ENCODE data around the gene INPP4B. TPM values are rescaled to one million over a fixed set of nuclear protein-coding genes. Genes with fewer than 3 reads are reported as not detected.

Gene INPP4B
- polyA plus RNA-seq, 3 donors from 2014 or later, result 0.81 to 6.3 (median 6.2) TPM

GRCh38 chr4:142355421-142355930 is 490.6 kb downstream of the INPP4B start:
- H3K4me3 Mint-ChIP-seq, result peak overlapping the region; percentile 4 to 47 (median 25)

DNA sequence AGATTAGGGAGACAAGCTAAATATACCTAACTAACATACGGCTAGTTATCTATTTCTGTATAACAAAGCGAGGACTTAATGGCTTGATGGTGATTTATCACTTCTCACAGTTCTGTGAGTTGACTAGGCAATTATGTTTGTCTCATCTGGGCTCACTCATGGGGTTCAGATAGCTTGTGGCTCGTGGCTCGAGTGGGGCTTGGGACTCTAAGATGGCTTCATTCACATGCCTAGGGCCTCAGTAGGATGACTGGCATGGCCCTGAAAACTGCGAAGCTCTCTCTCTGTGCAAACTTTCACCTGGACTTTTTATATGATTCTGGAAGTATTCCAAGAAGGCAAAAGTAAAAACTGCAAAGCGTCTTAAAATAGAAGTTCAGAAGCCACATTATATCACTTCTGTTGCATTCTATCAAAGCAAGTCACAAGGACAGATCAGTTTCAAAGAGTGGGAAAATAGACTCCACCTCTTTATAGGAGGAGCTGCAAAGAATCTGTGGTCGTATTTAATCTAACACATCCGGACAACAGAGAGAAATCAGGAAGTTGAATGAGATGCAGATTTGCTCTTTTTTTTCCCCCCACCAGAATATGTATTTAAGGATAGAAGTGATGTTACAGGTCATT is 491.2 kb downstream of the INPP4B start:
- peaks cover 0 to 4% (median 0%) of the 10 kb centered on the region in 3 donors for H3K36me3 Mint-ChIP-seq
- H3K9me3 Mint-ChIP-seq, result no peaks in the 10 kb centered on the region
- H3K4me3 Mint-ChIP-seq, result peak overlapping the region; percentile 4 to 47 (median 25)
- H3K4me1 Mint-ChIP-seq, result peaks cover 32 to 41% of the 10 kb centered on the region in 2 donors
- DNase-seq, result peak in 2 of 3 donors; percentile 5 to 13
- H3K27ac Mint-ChIP-seq, result peak overlapping the region in 4 of 6 donors; percentile 2 to 59 (median 41)
- peaks cover 0 to 2% (median 0%) of the 10 kb centered on the region in 3 donors for H3K27me3 Mint-ChIP-seq (ENCODE audit: low read depth in 3 of 3)

More at GRCh38 chr4:142355421-142355930, 490.6 kb downstream of the INPP4B start:
- H3K4me1 Mint-ChIP-seq, result peaks cover 32 to 41% of the 10 kb centered on the region in 2 donors
- peak overlapping the region in 3 of 6 donors; percentile 5 to 69 (median 37) for H3K27ac Mint-ChIP-seq
- no peak for DNase-seq
- H3K36me3 Mint-ChIP-seq, result peaks cover 0 to 4% (median 0%) of the 10 kb centered on the region in 3 donors
- H3K27me3 Mint-ChIP-seq (ENCODE audit: low read depth in 3 of 3), result peaks cover 0 to 2% (median 0%) of the 10 kb centered on the region in 3 donors
- H3K9me3 Mint-ChIP-seq, result no peaks in the 10 kb centered on the region

DNA sequence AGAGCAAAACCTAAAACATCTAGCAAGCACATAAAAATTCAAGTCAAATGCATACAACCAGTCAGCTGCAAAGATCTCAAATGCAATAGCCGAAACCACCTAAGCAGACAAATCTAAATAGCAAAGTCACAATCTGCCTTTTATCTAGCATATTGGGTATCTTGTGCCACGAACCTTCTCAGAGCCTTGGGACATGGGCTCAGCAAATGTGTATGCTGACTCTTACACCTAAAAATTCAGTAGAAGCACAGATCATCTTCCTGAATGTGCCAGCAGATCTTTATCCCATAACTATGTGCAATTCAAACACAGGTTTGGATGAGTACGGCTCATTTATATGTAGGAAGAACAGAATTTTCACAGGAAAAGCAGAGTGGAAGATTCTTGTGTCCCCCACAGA is 492.1 kb downstream of the INPP4B start:
- no peak for DNase-seq
- H3K27ac Mint-ChIP-seq, result no peak overlapping the region
- H3K4me1 Mint-ChIP-seq, result peaks cover 32 to 41% of the 10 kb centered on the region in 2 donors
- H3K4me3 Mint-ChIP-seq, result no peak overlapping the region
- H3K9me3 Mint-ChIP-seq, result no peaks in the 10 kb centered on the region
- H3K27me3 Mint-ChIP-seq (ENCODE audit: low read depth in 3 of 3), result peaks cover 0 to 2% (median 0%) of the 10 kb centered on the region in 3 donors
- peaks cover 0 to 4% (median 0%) of the 10 kb centered on the region in 3 donors for H3K36me3 Mint-ChIP-seq

DNA sequence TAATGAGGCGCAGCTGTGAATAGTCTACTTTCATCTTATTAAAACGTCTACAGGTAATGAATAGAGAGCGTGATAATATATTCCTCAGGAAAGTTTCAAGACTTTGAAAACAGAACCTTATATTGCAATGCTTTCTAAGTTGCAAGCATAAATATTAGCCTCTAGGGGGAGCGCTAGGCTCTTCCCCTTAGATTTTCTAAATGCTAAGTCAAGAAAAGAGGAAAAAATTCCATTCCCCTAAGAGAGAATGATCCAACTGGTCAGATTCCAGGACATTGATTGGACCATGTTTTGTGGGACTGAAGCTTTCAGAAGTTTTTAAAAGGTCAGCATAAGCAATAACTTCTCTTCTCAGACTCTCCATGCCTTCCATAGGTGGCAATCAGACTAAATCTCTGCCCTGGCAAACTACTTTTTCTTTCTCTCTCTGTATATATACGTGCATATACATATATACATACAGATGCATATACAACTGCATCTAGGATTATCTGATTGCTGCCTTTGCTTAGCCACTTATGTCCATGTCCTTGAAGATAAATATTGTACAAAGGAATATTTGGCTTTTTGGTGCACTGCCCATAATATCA is 492.9 kb downstream of the INPP4B start:
- H3K27ac Mint-ChIP-seq, result no peak overlapping the region
- DNase-seq, result peak in 1 of 3 donors; percentile 10
- H3K36me3 Mint-ChIP-seq, result peaks cover 0 to 4% (median 0%) of the 10 kb centered on the region in 3 donors
- no peak overlapping the region for H3K4me3 Mint-ChIP-seq
- H3K9me3 Mint-ChIP-seq, result no peaks in the 10 kb centered on the region
- peaks cover 0 to 2% (median 0%) of the 10 kb centered on the region in 3 donors for H3K27me3 Mint-ChIP-seq (ENCODE audit: low read depth in 3 of 3)
- H3K4me1 Mint-ChIP-seq, result peaks cover 30 to 41% of the 10 kb centered on the region in 2 donors

- Mint-ChIP-seq H3K27ac (no peak overlapping the region), H3K9me3 (no peaks in the 10 kb centered on the region), H3K4me3 (no peak overlapping the region), H3K27me3 (ENCODE audit: low read depth in 3 of 3) (peaks cover 0 to 2% (median 0%) of the 10 kb centered on the region in 3 donors), H3K36me3 (peaks cover 0 to 4% (median 0%) of the 10 kb centered on the region in 3 donors), H3K4me1 (peaks cover 30 to 41% of the 10 kb centered on the region in 2 donors)
- DNase-seq, result no peak
Measured at GRCh38 chr4:142352712-142353111, 493.4 kb downstream of the INPP4B start.

- peaks cover 30 to 38% of the 10 kb centered on the region in 2 donors for H3K4me1 Mint-ChIP-seq
- no peak overlapping the region for H3K4me3 Mint-ChIP-seq
- H3K27ac Mint-ChIP-seq, result no peak overlapping the region
- peaks cover 0 to 2% (median 0%) of the 10 kb centered on the region in 3 donors for H3K27me3 Mint-ChIP-seq (ENCODE audit: low read depth in 3 of 3)
- H3K9me3 Mint-ChIP-seq, result no peaks in the 10 kb centered on the region
- DNase-seq, result no peak
- H3K36me3 Mint-ChIP-seq, result peaks cover 0 to 4% (median 0%) of the 10 kb centered on the region in 3 donors
Measured at GRCh38 chr4:142351958-142352357, 494.1 kb downstream of the INPP4B start.

DNA sequence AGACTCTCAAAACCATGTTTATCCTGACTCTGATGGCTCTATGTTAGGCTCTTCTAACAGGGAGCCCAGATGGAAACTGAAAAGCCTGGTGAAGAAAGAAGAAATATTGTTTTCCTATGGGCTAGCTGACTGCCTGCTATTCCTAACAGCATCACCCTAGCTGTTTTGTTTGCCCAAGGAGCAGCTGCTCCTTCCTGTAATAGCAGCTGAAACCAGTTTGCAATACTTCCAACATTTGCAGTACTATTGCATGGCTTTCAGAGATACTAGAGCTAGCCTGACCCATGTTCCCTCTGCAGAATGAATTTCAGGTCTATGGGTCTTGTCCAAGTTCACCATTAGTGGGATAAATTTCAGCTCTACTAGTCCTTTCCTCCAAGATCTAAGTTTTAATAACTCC is 495.2 kb downstream of the INPP4B start:
- Mint-ChIP-seq H3K27me3 (ENCODE audit: low read depth in 3 of 3) (peaks cover 0 to 2% (median 0%) of the 10 kb centered on the region in 3 donors), H3K4me3 (no peak overlapping the region), H3K27ac (no peak overlapping the region), H3K36me3 (peaks cover 0 to 1% (median 0%) of the 10 kb centered on the region in 3 donors), H3K4me1 (peaks cover 20 to 32% of the 10 kb centered on the region in 2 donors), H3K9me3 (no peaks in the 10 kb centered on the region)
- DNase-seq, result no peak

DNA sequence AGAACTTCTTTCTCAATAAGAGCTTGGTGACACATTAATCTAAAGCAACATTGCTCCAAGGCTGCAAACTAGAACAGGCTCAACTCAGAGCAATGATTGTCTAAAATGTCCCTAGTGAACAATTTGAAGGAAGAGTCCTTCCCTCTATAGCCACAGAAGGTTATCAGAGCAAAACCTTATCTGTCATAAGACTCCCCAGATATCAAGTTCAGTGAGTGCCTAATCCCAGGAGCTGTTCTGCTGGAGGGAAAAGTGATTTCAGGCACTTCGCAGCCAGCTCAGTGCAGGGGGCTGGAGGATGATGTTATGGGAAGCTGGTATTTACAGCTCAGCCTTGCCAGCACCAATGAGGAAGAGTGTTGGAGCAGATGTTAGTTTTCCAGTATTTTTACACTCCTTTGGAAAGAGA is 497.5 kb downstream of the INPP4B start:
- Mint-ChIP-seq H3K4me1 (peaks cover 4 to 12% of the 10 kb centered on the region in 2 donors), H3K27ac (no peak overlapping the region), H3K27me3 (ENCODE audit: low read depth in 3 of 3) (peaks cover 0 to 2% (median 0%) of the 10 kb centered on the region in 3 donors), H3K36me3 (no peaks in the 10 kb centered on the region), H3K9me3 (no peaks in the 10 kb centered on the region), H3K4me3 (no peak overlapping the region)
- no peak for DNase-seq

DNA sequence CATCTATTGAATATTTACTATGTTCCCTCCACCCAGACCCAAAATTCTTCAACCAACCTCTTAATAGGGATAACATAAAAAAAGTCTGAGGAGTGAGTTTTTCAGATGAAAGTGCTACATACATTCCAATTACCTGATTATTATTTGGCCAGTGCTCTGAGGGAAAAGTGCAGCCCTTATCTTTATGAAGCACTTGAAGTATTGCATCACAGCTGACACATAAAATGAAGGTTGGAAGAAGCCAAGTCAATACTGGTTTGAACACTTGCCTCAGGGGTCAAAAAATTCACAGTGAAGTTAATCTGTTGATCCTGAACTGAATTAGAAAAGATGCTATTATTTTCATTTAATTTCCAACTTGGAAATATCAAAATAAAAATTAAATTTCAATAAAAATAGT is 498.9 kb downstream of the INPP4B start:
- Mint-ChIP-seq H3K27ac (no peak overlapping the region), H3K9me3 (no peaks in the 10 kb centered on the region), H3K4me3 (no peak overlapping the region), H3K36me3 (no peaks in the 10 kb centered on the region), H3K27me3 (ENCODE audit: low read depth in 3 of 3) (peaks cover 0 to 3% (median 0%) of the 10 kb centered on the region in 3 donors), H3K4me1 (peaks cover 0 to 7% of the 10 kb centered on the region in 2 donors)
- no peak for DNase-seq

GRCh38 chr4:142345924-142346323 is 500.2 kb downstream of the INPP4B start:
- Mint-ChIP-seq H3K4me1 (peaks cover 0 to 7% of the 10 kb centered on the region in 2 donors), H3K27ac (no peak overlapping the region), H3K27me3 (ENCODE audit: low read depth in 3 of 3) (peaks cover 0 to 1% (median 0%) of the 10 kb centered on the region in 3 donors), H3K36me3 (no peaks in the 10 kb centered on the region), H3K9me3 (no peaks in the 10 kb centered on the region), H3K4me3 (no peak overlapping the region)
- no peak for DNase-seq

DNA sequence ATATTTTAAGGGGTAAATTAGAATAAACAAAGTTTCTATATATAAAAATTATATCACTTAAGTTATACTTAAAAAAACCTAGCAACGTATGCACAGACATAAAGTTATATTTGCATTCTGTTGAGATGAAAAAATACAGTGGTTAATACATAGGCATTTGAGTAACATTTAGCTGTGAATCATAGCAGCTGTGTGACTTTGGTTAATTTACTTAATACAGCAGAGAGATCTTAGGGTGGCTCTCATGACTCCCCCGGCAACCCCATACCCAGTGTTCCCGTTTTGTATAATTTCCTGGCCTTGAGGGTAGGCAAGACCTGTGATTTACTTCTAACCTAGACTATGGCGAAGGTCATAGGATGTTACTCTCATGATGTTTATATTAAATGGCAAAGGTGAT is 504.8 kb downstream of the INPP4B start:
- Mint-ChIP-seq H3K27ac (no peak overlapping the region), H3K27me3 (ENCODE audit: low read depth in 3 of 3) (peaks cover 0 to 2% (median 1%) of the 10 kb centered on the region in 3 donors), H3K9me3 (peaks cover 0 to 3% (median 0%) of the 10 kb centered on the region in 6 donors), H3K4me1 (peaks cover 0 to 6% of the 10 kb centered on the region in 2 donors), H3K36me3 (no peaks in the 10 kb centered on the region), H3K4me3 (no peak overlapping the region)
- DNase-seq, result no peak

- H3K4me1 Mint-ChIP-seq, result no peaks in the 10 kb centered on the region
- peaks cover 0 to 4% (median 0%) of the 10 kb centered on the region in 6 donors for H3K9me3 Mint-ChIP-seq
- peaks cover 0 to 2% (median 1%) of the 10 kb centered on the region in 3 donors for H3K27me3 Mint-ChIP-seq (ENCODE audit: low read depth in 3 of 3)
- DNase-seq, result no peak
- H3K36me3 Mint-ChIP-seq, result no peaks in the 10 kb centered on the region
- no peak overlapping the region for H3K4me3 Mint-ChIP-seq
- no peak overlapping the region for H3K27ac Mint-ChIP-seq
Measured at GRCh38 chr4:142339053-142339452, 507.0 kb downstream of the INPP4B start.

- DNase-seq, result no peak
- Mint-ChIP-seq H3K27ac (no peak overlapping the region), H3K27me3 (ENCODE audit: low read depth in 3 of 3) (peaks cover 0 to 2% (median 0%) of the 10 kb centered on the region in 3 donors), H3K36me3 (no peaks in the 10 kb centered on the region), H3K4me3 (no peak overlapping the region), H3K4me1 (no peaks in the 10 kb centered on the region), H3K9me3 (peaks cover 0 to 4% (median 0%) of the 10 kb centered on the region in 6 donors)
Measured at GRCh38 chr4:142336251-142336934, 509.7 kb downstream of the INPP4B start.

All from immature natural killer cell (primary cell).